Ishikawa (cell line): ENCODE results near the gene FAM124B.

Experiments
- CEBPB ChIP-seq: IDR thresholded peaks from 2 replicates; pipeline ENCODE4 v1.6.1; 2012
- CREB1 ChIP-seq: IDR thresholded peaks from 2 replicates; pipeline ENCODE4 v1.6.1; 2012; ENCODE audit warnings: low read depth
- EGR1 ChIP-seq: IDR thresholded peaks from 2 replicates; pipeline ENCODE4 v1.6.1; 2012
- EP300 ChIP-seq: IDR thresholded peaks from 2 replicates; pipeline ENCODE4 v1.6.1; 2012; ENCODE audit warnings: borderline replicate concordance
- FOXM1 ChIP-seq: IDR thresholded peaks from 2 replicates; pipeline ENCODE4 v1.6.1; 2012; ENCODE audit warnings: low read depth, borderline replicate concordance
- MAX ChIP-seq: IDR thresholded peaks from 2 replicates; pipeline ENCODE4 v1.6.1; 2012
- NFIC ChIP-seq: IDR thresholded peaks from 2 replicates; pipeline ENCODE4 v1.6.1; 2012
- RAD21 ChIP-seq: IDR thresholded peaks from 2 replicates; pipeline ENCODE4 v1.6.1; 2012; ENCODE audit warnings: low read depth
- REST ChIP-seq: IDR thresholded peaks from 2 replicates; pipeline ENCODE4 v1.6.1; 2012; ENCODE audit warnings: low read depth, mild to moderate bottlenecking
- TAF1 ChIP-seq: IDR thresholded peaks from 2 replicates; pipeline ENCODE4 v1.6.1; 2012; ENCODE audit warnings: low read depth, mild to moderate bottlenecking
- TCF12 ChIP-seq: IDR thresholded peaks from 2 replicates; pipeline ENCODE4 v1.6.1; 2012; ENCODE audit warnings: low read depth
- TEAD4 ChIP-seq: IDR thresholded peaks from 2 replicates; pipeline ENCODE4 v1.6.1; 2012
- USF1 ChIP-seq: IDR thresholded peaks from 2 replicates; pipeline ENCODE4 v1.6.1; 2012
- YY1 ChIP-seq: IDR thresholded peaks from 2 replicates; pipeline ENCODE4 v1.6.1; 2012; ENCODE audit warnings: low read depth
- ZBTB7A ChIP-seq: IDR thresholded peaks from 2 replicates; pipeline ENCODE4 v1.6.1; 2012; ENCODE audit warnings: low read depth

Gene FAM124B

GRCh38 chr2:224442071-224442967 lies 40.4 kb upstream of the FAM124B start:
- TF ChIP-seq MAX (no peak), ZBTB7A (no peak), REST (no peak), TEAD4 (no peak), EP300 (no peak), TCF12 (no peak), CREB1 (no peak), YY1 (no peak), TAF1 (no peak), CEBPB (no peak), NFIC (no peak)

- TF ChIP-seq TAF1, result no peak
- no peak for TF ChIP-seq MAX
- no peak for TF ChIP-seq FOXM1
- TF ChIP-seq YY1, result no peak
- TF ChIP-seq RAD21, result no peak
- TF ChIP-seq ZBTB7A, result no peak
- TF ChIP-seq EP300, result no peak
- TF ChIP-seq EGR1, result no peak
- no peak for TF ChIP-seq USF1
- no peak for TF ChIP-seq CREB1
- no peak for TF ChIP-seq TEAD4
- no peak for TF ChIP-seq TCF12
- no peak for TF ChIP-seq REST
- no peak for TF ChIP-seq CEBPB
- TF ChIP-seq NFIC, result no peak
Observed at GRCh38 chr2:224440988-224441387, 39.1 kb upstream of the FAM124B start.

GRCh38 chr2:224438726-224439125 lies 36.8 kb upstream of the FAM124B start:
- TF ChIP-seq TEAD4, result no peak
- no peak for TF ChIP-seq ZBTB7A
- TF ChIP-seq CEBPB, result no peak
- no peak for TF ChIP-seq NFIC
- TF ChIP-seq TAF1, result no peak
- no peak for TF ChIP-seq EGR1
- TF ChIP-seq REST, result no peak
- TF ChIP-seq USF1, result no peak
- no peak for TF ChIP-seq FOXM1
- TF ChIP-seq YY1, result no peak

GRCh38 chr2:224436634-224437033 lies 34.7 kb upstream of the FAM124B start:
- TF ChIP-seq TAF1 (no peak), REST (no peak), TCF12 (no peak), NFIC (no peak), EGR1 (no peak), ZBTB7A (no peak), EP300 (no peak), CREB1 (no peak), MAX (no peak), YY1 (no peak), FOXM1 (no peak), TEAD4 (no peak), CEBPB (no peak), RAD21 (no peak), USF1 (no peak)
